Stimulated activated CD4-positive, alpha-beta T cell treated with anti-CD3 and anti-CD28 coated beads, Interleukin-4, amount 100 ng/mL, for 1 hour (primary cell): ENCODE results near the gene OSBPL9.
"Not testable (repeated sequence)": the region's sequence is repeated elsewhere in the genome, so short reads cannot be mapped to it uniquely, and the experiment has no call there.

Experiments
- DNase-seq: peaks from one replicate; pipeline ENCODE4 v3.0.0-alpha.2; 2020

OSBPL9 gene

DNA sequence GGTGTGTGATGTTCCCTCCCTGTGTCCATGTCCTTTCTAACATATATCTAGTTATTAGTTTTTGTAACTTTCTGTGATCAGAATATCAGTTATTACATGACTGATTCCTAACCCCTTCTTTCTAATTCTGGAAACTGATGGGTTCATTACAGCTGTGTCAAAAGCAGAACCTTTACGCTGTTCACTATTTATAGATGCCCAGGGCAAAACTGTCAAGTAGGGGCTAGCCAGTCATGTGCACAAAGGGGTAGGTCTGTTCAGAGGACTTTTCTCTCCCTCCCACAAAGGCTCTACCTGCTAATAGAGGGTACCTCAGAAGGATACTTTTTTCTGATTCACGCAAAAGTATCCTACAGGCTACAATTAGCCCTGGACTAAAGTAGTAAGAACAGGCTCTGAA, 182.5 kb downstream of the OSBPL9 start:
- no peak for DNase-seq

DNA sequence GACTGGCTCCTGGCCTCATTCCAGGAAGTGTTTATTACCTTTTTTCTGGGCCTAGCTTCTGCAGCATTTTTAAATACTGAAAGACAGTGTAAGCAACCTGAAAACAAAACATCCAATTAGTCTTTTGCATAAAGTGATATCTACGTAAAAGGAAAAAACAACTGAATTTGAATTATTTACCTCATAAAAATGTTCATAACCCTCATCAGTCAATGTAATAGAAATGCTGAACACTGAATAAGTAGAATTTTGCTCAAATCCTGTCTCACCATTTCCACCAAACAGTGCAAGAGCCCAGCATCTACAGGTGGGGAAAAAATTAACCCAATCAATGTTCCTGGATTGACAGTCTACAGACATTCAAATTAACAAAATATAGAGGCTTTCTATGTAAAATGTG, 197.6 kb downstream of the OSBPL9 start:
- no peak for DNase-seq

DNA sequence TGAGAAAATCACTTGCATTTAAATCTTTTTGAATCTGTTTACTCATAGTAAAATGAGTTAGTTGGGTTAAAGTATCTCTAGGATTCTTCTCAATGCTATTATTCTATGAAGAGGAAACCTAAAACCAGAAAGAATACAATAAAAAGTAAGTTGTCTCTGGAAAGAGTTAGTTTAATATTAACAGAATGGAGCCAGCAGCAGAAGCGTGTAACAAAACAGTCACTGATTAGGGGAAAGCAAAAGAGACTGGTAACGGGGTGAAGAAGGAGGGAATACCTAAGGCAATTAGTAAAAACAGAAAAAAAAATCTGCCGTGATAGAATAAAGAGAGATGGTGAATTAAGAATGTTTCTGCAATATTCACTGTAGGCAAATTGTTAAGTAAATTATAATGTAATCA, 201.6 kb downstream of the OSBPL9 start:
- DNase-seq = no peak

DNA sequence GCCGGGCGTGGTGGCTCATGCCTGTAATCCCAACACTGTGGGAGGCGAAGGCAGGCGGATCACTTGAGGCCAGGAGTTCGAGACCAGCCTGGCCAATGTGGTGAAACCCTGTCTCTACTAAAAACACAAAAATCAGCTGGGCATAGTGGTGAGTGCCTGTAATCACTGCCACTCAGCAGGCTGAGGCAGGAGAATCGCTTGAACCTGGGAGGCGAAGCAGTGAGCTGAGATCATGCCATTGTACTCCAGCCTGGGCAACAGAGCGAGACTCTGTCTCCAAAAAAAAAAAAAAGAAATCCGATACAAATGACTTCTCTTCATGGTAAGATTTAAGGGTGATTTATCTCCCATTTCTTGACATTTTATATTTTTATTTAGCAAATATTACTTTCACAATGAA, 202.1 kb downstream of the OSBPL9 start:
- not testable (repeated sequence) for DNase-seq

DNA sequence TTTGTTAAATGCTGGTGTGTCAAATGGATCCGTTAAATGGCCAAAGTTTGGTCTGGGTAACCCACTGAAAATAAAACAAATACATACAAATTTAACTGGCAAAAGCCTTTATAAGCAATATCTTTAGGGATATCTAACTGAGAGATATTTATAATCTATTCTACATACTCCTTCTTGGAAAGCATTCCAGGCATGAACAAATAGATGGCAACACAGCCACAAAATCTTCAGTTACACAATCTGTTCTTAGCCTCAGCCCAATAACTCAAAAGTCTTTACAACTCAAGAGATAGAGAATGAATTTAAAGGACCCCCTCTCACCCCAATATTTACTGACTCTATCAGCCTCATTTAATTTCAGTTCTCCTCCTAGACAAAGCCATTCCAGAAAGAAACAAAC, 202.9 kb downstream of the OSBPL9 start:
- no peak for DNase-seq

DNA sequence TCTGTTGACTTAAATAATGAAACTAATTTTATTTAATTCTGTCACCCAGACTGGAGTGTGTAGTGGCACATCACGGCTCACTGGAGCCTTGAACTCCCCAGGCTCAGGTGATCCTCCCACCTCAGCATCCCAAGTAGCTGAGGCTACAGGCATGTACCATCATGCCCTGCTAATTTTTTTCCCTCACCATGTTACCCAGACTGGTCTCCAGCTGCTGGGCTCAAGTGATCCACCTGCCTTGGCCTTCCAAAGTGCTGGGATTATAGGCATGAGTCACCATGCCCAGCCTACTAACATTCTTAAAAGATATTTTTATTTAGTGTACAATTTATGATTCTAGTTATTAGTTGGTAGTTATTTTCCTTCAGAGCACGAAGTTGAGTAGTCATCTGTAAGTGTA, 212.2 kb downstream of the OSBPL9 start:
- DNase-seq = no peak

DNA sequence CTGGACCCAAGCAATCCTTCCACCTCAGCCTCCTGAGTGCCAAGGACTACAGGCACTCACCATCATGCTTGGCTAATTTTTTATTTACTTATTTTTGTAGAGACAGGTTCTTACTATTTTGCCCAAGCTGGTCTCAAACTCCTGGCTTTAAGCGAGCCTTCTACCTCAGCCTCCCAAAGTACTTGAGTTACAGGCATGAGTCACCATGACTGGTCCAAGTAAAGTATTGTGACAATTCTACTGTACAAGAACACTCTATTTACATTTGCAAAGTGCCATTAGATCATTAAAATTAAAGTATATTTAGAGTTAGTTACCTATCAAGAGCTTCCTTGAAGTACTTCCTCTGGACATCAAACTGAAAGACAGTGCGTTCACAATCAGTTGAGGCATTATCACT, 216.8 kb downstream of the OSBPL9 start:
- DNase-seq = no peak

DNA sequence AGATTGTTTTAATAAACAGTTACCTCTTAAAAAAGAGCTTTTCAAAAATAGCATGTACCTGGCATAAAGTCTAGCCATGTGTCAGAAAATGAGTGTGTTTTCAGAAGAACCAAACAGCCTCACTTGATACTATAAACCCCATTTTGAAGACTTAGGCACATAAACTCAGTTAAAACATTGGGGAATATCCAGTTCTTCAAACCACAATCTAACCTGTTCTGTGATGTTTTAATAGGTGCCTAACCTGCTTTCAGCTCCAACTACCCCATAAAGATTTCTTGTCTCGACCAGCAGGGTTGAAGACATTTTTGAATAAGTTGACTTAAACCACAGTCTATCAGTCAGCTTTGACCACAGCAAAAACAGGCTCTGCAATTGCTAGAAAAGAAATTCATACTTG, 220.4 kb downstream of the OSBPL9 start:
- DNase-seq = no peak
